HG03558 (cell line): ENCODE data around the gene FBF1.
"Not testable (repeated sequence)": the region's sequence is repeated elsewhere in the genome, so short reads cannot be mapped to it uniquely, and the experiment has no call there.

ENCODE experiments used
- ATAC-seq: cut with Tn5 transposase; IDR thresholded peaks from one replicate; pipeline ENCODE4 v1.9.1; 2021; ENCODE audit warnings: moderate number of reproducible peaks; ENCODE audit not compliant: unreplicated experiment; ENCODE audit errors: extremely low read depth

FBF1 gene

DNA sequence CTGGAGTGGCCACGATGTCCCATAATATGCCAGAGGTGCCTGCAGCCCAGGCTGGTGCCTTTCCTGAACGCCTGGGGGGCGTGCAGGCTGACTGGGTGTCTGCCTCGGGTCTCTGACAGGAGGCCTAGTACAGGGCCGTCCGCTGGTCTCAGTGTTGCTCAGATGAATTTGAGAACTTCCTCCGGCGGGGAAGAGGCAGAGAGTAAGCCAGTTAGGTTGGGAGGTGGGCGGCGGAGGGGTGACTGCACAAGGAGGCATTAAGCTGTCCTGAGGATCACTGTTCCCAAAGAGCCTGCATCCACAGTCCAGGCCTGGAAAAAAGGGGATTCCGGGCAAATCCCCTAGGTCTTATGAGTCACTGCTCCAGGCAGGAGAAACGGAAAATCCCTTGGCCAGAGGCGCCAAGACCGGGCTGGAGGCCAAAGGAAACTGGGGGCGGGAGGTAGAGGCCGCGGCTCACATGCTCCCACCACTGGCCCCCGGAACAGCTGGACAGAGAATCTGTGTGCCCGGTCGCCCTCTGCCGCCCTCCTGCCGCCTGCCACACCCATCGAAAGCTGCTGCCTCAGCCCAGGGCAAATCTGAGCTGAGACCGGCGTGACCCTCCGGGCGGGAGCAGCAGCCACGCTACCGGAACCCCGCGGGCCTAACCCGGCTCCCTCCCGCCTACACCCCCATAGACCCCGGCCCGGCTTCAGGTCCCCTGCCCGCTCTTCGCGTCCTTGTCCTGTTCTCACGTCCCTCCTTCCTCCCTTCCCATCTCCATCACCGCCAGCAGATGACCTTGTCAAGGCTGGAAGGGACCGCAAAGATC is 63.7 kb downstream of the FBF1 start:
- no peak for ATAC-seq

DNA sequence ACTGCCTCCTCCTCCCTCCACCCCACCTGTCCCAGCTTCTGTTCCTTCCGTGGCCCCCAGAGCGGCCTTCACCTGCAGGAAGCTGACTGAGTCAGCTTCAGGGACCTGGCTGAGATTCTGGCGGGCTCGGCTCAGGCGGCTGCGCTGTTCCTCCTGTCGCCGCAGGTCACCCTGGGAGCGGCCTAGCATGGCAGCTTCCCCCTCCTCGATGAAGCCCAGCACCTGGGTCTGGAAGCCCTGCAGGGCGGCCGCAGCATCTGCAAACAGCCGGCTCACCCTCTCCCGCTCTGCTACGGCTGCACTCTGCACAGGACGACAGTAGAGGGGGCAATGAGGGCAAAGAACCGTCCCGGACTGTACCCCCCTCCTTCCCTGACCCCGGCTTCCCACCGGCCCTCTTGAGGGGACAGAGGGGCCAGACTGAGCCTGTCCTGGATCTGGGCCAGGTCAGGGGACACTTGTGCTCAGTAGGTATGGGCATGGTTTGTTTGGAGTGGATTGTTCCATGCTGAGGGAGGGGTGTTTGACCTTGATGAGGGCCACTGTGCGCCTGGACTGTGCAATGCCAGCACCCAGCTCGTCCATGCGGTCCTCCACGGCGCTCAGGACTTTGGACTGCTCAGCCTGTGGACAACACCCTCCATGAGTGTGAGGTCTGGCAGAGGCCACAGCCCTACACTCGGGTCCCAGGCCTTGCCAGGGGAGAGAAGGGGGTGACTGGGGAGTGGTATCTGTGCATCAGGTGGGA is 64.5 kb downstream of the FBF1 start:
- ATAC-seq, result no peak

DNA sequence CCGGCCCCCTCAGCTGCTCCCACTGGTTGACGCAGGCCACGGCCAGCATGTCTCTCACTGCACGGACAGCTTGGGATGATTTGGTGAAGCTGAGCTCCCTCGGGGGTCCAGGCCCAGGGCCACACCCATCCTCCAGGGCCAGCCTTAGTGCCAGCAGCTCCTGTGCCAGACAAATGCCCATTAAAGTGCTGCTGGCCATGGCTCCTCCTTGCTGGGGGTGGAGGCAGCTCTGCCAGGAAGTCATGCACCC is 65.0 kb downstream of the FBF1 start:
- ATAC-seq, result no peak

DNA sequence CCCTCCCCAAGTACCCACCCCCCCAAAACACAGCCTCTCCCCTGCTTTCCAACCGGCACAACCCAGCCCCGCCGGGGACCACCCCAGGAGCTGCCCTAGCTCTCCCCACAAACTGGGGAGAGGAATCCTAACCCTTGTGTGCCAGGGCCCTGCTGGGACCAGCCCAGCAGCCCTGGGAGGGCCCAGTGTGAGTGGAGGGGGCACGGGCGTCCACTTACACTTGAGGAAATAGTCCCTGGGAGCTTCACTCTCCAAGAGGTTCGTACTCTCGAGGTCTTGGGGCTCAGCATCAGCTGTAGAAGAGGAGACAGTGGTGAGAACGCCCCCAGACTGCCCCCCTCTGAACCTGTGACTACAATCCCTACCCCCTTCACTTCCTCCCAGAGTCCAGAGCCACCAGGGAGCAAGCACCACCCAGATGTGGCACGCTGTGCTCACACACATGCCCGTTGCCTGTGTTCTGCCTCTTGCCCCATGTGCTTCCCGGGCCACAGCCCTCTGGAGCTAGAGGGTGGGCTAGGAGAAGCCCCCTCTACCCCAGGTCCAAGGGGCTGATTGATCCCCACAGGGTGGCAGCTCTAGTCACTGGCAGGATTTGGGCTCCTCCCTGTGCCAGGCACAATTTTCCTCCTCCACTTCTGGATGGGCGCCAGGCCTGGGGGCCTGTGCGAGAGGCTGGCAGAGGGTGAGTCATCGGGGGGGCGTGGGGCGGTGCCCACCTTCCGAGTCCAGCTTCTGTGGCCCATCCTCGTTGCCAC is 65.5 kb downstream of the FBF1 start:
- no peak for ATAC-seq

DNA sequence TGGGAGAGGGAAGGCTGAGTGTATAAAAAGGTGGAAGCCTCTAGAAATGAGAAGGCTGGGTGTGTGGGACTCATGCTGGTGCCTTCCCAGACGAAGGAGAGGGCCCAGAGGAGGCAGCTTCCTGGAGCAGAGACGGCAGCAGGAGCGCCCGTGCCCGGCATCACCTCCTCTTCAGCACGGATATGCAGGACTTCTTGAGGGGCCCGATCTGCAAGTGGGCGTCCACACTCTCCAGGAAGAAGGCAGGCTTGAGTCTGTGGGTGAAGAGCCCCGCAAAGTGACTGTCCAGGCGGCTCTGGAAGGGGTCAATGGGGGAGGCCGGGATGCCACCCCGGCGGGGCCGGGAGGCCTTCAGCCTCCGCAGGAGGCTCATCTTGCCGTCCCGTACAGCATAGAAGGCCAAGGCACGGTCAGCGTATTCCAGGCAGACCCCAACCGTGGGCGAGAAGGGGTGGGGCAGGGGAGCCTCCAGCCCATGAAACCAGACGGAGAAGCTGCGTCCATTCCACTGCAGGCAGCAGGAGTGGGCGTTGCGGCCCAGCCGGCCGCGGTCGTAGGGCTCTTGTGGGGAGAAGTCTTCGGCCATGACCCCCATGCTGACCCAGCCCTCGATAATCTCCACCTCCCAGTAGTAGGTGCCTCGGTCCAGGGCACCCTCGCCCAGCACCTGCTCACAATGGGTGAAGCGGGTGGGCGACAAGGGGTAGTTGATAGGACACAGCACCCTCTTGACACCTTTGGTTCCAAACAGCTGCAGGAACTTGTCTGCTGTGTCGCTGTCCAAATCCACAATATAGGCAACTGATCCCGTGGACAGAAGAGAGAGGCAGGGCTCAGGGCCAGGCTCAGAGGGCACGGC is 66.3 kb downstream of the FBF1 start:
- no peak for ATAC-seq

DNA sequence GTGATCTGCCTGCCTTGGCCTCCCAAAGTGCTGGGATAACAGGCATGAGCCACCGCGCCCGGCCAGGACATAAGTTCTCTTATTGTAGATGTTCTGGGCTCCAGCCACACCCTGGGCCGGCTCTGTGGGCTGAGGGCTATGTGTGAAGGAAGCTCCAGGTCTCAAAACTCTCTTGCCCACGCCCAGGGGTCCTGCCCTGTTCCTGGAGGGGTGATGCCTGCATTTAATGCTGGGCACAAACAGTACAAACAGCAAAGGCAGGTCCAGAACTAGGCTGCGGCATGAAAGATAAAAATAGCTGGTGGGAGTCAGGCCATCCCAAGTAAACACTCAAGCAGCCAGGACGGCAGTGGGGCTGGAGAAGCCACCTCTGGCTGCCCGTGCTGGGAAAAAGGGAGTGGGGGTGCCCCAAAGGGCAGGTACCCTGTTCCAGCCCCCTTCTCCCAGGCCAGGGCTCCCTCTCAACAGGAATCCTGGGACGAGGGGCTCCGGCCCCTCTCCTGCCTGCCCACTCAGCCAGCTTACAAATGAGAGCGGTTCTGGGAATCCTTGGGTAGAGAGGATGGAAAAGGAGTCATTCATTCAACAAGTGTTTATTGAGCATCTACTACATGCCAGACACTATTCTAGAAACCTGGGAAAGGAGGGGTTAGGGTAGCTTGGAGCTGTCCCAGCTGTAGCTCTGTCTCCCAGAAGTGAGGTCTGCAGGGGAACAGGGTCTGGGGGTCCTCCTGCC is 67.1 kb downstream of the FBF1 start:
- no peak for ATAC-seq

DNA sequence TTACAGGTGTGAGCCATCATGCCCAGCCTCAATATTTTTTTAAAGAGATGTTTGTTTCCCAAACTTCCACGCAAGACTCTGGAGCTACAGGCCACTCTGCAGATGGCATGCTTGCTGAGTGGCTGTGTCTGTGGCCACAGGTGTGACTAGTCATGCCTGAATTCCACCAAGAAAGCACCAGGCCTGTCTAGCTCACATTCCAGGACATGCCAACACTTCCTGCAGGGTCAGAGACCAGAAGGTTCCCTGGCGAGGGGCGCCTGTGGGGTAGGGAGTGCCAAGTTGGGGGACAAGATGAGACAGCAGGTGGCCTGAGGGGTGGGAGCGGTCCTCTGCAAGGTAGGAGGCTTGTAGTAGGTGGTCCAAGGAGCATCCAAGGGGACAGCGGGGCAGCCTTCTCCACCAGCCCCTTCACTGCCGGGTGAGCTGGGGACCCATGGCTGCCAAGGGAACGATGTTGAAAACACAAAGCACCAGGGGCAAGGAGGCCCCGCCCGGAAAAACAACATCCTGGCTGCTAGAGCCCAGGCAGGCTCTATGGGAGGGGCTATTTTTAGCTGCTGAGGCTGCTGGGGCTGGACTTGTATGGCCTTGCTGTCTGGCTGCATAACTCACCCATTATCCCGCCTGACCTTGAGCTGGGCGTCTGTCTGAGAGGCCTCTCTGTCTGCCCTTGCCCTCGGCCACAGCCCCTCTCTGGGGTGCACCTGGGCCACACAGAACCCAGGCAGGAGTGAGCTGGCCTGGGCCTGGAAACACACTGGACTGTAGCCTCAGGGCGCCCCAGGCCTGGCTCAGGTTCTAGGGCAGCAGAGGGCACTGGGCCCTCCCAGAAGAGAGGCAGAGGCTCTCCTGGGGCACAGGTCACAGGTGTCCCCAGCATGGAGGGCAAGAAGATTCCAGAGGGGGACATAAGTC is 68.1 kb downstream of the FBF1 start:
- no peak for ATAC-seq

DNA sequence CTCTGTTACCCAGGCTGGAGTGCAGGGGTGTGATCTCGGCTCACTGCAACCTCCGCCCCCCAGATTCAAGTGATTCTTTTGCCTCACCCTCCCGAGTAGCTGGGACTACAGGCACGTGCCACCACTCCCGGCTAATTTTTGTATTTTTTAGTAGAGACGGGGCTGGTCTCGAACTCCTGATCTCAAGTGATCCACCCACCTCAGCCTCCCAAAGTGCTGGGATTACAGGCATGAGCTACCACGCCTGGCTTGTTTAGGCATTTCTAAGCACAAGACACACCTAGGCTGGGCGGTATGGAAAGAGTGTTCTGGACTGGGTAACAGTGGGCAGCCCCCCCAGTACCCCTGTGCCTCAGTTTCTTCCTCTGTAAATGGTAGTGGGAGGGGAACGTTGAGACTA is 70.6 kb downstream of the FBF1 start:
- not testable (repeated sequence) for ATAC-seq

DNA sequence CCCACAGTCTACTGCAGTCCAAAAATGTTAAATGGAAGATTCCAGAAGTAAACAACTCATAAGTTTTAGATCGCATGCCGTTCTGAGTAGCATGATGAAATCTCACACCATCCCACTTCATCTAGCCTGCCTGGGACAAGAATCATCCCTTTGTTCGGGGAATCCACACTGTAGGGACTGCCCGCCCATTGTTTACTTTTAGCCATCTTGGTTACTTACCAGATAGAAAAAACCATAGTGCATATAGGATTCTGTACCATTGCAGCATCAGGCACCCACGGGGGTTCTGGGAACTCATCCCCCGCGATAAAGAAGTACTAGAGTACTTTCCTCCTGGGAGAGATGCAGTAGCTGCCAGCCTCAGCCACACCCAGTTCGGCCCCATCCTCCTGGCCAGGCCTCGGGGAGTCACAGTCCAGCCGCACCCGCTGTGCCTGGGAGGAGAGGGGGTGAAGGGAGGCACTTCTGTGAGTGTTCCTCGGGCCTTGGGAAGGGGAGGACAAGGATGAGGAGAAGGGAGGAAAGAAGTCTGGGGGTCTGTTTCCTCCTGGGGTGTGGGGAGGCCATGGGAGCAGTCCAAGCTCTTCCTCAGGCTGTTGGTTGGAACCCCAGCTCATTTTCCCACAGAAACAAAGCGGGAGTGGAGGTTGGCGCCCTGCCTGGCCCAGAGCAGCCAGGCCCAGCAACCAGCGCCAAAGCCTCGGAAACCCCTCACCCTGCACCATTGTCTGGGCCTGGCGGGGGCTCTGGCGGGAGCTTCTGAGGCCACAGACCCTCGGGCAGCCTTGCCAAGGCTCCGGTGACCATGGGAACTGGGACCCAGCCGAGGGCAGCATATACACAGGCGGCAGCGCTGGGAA is 71.3 kb downstream of the FBF1 start:
- ATAC-seq, result no peak

DNA sequence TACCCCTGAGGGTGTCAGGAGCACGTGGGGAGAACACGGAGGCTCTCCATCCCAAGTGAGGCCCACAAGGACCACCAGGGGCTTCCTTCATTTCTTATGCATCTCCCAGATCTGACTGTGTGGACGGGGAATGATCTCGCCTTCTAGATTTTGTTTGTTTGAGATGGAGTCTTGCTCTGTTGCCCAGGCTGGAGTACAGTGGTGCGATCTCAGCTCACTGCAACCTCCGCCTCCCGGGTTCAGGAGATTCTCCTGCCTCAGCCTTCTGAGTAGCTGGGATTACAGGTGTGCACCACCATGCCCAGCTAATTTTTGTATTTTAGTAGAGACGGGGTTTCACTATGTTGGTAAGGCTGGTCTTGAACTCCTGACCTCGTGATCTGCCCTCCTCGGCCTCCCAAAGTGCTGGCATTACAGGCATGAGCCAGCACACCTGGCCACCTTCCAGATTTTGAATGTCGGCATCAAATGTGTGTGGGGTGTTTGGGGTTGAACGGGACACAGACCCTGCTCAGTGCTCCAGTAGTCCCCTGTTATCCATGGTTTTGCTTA is 72.0 kb downstream of the FBF1 start:
- ATAC-seq, result not testable (repeated sequence)

DNA sequence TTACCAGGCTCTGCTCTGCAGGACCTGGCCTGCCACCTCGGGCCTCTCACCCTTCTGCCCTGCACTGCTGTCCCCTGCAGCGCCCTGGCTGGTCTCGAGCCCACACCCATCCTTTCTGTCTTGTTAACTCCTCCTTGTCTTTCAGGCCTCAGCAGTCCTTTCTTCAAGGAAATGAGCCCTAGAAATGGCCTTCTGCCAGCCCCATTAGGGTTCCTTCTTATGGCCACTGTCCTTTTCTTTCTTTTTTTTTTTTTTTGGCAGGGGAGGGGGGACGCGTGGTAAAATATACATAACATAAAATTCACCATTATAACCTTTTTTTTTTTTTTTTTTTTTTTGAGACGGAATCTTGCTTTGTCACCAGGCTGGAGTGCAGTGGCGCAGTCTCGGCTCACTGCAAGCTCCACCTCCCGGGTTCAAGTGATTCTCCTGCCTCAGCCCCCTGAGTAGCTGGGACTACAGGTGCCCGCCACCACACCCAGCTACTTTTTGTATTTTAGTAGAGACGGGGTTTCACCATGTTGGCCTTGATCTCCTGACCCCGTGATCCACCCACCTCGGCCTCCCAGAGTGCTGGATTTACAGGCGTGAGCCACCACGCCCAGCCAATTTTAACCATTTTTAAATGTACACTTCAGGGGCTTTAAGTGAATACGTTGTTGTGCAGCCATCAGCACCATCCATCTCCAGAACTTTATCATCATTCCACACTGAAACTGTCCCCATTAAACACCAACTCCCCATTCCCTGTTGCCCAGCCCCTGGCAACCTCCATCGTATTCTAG is 75.2 kb downstream of the FBF1 start:
- ATAC-seq, result not testable (repeated sequence)

DNA sequence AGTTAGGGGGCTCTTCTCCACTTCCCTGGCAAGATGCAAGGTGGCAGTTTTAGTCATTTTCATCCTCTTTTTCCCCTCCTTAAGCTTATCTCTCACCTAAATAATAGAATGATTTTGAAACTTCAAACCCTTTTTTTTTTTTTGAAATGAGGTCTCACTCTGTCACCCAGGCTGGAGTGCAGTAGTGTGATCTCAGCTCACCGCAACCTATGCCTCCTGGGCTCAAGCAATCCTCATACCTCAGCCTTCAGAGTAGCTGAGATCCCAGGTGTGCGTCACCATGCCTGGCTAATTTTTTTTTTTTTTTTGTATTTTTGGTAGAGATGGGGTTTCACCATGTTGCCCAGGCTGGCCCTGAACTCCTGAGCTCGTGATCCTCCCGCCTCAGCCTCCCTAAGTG is 76.0 kb downstream of the FBF1 start:
- not testable (repeated sequence) for ATAC-seq

DNA sequence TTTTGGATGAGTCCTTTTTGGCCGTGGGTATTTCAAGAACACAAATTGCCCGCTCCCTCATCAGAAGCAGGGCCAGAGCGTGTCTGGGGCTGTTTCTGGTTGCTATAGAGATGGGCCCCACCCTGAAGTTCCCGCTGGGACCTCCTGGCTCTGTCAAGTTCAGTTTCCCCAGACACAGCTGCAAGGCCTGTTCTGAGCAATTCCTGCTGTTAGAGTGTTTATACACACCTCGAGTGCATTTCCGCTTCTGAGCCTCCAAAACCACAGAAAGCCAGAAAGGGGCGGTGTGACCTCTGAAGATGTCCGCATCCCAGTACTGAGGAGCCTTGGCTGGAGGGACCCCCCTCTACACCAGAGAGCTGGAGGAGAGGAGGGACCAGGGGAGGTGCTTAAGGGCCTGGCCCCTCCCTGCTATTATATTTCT is 76.4 kb downstream of the FBF1 start:
- no peak for ATAC-seq

DNA sequence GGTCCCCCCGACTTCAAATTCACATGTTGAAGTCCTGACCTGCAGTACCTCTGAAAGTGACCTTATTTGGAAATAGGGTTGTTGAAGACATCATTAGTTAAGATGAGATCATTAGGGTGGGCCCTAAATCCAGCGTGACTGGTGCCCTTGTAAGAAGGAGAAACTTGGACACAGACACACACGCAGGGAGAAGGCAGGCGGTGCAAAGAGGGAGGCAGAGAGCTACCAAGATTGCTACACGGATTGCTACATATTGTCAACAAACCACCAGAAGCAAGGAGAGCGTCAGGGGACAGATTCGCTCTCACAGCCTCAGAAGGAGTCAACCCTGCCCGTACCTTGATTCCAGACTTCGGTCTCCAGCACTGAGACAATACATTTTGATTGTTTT is 78.9 kb downstream of the FBF1 start:
- ATAC-seq, result no peak
